ENCODE results near the gene TMEM74B. TPM values are rescaled to one million over a fixed set of nuclear protein-coding genes. Genes with fewer than 3 reads are reported as not detected.
A peak's percentile ranks its signal among the peaks of the same experiment; 100 is the strongest.

TMEM74B gene
- total and polyA plus RNA-seq, 10 of the 15 experiments (the other 5 are each of a cell fraction or from before 2014, with no cell fraction given), result 0.07 TPM; not detected in 9

DNA sequence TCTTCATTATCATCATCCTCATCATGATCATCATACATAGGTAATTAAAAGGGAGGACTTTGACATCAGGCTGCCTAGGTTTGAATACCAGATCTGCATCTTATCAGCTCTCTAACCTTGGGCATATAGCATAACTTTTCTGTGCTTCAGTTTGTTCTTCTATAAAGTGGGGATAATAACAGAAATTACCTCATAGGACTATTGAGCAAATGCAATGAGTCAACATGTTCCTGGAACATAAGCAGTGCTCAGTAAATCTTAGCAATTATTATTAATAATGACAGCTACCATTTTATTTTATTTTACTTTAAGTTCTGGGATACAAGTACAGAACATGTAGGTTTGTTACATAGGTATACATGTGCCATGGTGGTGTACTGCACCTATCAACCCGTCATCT, 25.7 kb upstream of the TMEM74B start:
- SMC1A ChIA-PET (ENCODE audit: uncharacterized antibody, unreplicated experiment), result interaction anchor here (0.9 kb wide), 1 partner anchor 255 kb away, joined by 3 read pairs; no protein-coding TSS in a partner anchor
- Histone ChIP-seq H3K27ac (ENCODE audit: control insufficient read depth, insufficient read depth) (no peak overlapping the region), H3K9me3 (replicated peaks; ENCODE audit: control insufficient read depth, insufficient read depth, low read length) (no peaks in the 10 kb centered on the region), H2AFZ (ENCODE audit: control insufficient read depth, low read depth, low read length) (no peak overlapping the region), H3K79me2 (ENCODE audit: control insufficient read depth, insufficient read depth, low read length) (no peaks in the 10 kb centered on the region), H3K9ac (ENCODE audit: control insufficient read depth, insufficient read depth, low read length) (no peak overlapping the region), H4K20me1 (ENCODE audit: control insufficient read depth, insufficient read depth) (no peaks in the 10 kb centered on the region), H3K4me1 (ENCODE audit: control insufficient read depth, insufficient read depth, low read length) (peaks cover under 1% of the 10 kb centered on the region; the same call in 1 of the 2 replicates), H3K4me3 (no peak overlapping the region), H3K4me2 (ENCODE audit: control insufficient read depth, insufficient read depth) (no peak overlapping the region), H3K27me3 (replicated peaks in 1 of 2; ENCODE audit: control insufficient read depth in 2 of 2, insufficient read depth in 2 of 2, low read length in 1 of 2) (peaks cover 0 to 4% of the 10 kb centered on the region in 2 experiments; a peak in 1 of 4 replicates), H3K36me3 (ENCODE audit: control insufficient read depth in 2 of 2, insufficient read depth in 2 of 2, low read length in 1 of 2) (no peaks in the 10 kb centered on the region)
- BruUV-seq (replicated peaks), result no TSS peak
- 67% methylated on average over 1 of the region's 1 CpG for WGBS (ENCODE audit: insufficient coverage, insufficient replicate concordance, low lambda C conversion rate, missing lambda C conversion rate)
- ATAC-seq (no peak), FAIRE-seq (no peak), DNase-seq (ENCODE audit: low read depth, low spot score) (no peak)
- no peak for TF ChIP-seq CEBPB (IDR thresholded peaks at IDR 0.05; ENCODE audit: borderline replicate concordance in 1 of 2, low read depth in 2 of 2, low read length in 2 of 2)
- TF ChIP-seq, protein P1, sequence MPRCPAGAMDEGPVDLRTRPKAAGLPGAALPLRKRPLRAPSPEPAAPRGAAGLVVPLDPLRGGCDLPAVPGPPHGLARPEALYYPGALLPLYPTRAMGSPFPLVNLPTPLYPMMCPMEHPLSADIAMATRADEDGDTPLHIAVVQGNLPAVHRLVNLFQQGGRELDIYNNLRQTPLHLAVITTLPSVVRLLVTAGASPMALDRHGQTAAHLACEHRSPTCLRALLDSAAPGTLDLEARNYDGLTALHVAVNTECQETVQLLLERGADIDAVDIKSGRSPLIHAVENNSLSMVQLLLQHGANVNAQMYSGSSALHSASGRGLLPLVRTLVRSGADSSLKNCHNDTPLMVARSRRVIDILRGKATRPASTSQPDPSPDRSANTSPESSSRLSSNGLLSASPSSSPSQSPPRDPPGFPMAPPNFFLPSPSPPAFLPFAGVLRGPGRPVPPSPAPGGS (IDR thresholded peaks at IDR 0.05; ENCODE audit: borderline replicate concordance, insufficient read depth, low read depth, low read length, poor library complexity, severe bottlenecking), result peak; percentile 38
- intact Hi-C loops (cut with micrococcal nuclease; ENCODE audit: unreplicated experiment), result no loop called here
- POLR2A ChIA-PET, result no interaction called here
- CTCF ChIA-PET, result interaction anchor here (1.2 to 2.0 kb wide), 5 partner anchors 9 to 392 kb away, joined by 3 to 8 read pairs (median 4); no protein-coding TSS in a partner anchor
- in situ Hi-C loops (cut with MboI), result loop anchor here (5.0 kb wide), 1 partner anchor 393 kb away; no protein-coding TSS in a partner anchor
- RAD21 ChIA-PET (ENCODE audit: unreplicated experiment), result no interaction called here

All from GM12878 (cell line).